Raji (cell line): ENCODE data around the gene APBB1IP.

ENCODE experiments used
- POLR2A ChIP-seq: IDR thresholded peaks from 2 replicates; pipeline ENCODE4 v1.6.1; 2011; ENCODE audit warnings: low read depth, low read length, control low read depth; ENCODE audit not compliant: insufficient read depth

The APBB1IP gene

DNA sequence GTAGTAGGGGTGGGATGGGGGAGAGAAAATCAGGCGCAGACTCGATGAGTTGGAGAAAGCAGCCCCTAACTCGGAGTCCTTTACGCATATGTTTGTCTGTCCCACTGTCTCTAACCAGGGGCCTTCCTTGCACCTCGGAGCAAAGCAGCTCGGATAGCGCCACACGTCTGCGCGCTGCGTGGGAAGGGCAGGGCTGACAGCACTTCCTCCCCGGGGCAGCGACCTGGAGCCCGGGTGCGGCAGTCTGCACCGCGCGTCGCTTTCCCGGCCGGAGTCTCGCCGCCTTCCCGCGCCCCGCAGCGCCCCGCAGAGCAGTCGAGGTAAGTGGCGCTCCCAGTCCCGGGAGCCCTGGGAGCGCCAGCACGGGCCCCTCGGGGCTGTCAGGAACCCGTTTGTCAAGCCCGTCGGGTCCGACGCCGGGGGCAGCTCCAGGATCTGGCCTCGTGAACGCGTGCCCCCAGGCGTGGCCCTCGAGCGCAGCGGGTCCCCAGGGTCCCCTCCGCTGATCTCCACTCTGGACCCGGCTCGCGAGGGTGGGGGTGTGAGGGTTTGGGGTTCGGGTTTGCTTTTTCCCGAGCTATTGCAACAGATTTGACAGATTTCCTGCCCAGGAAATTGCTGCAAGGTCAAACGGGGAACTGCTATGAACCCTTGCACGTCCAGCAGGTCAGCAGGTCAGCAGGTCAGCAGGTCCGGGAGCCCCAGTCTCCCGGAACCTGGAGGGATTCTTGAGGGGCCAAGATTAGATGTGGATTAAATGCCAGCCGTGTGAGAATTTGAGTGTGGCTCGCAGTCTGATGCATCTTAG is 597 bp downstream of the APBB1IP start:
- TF ChIP-seq POLR2A = no peak; the same call in 1 of the 2 replicates

DNA sequence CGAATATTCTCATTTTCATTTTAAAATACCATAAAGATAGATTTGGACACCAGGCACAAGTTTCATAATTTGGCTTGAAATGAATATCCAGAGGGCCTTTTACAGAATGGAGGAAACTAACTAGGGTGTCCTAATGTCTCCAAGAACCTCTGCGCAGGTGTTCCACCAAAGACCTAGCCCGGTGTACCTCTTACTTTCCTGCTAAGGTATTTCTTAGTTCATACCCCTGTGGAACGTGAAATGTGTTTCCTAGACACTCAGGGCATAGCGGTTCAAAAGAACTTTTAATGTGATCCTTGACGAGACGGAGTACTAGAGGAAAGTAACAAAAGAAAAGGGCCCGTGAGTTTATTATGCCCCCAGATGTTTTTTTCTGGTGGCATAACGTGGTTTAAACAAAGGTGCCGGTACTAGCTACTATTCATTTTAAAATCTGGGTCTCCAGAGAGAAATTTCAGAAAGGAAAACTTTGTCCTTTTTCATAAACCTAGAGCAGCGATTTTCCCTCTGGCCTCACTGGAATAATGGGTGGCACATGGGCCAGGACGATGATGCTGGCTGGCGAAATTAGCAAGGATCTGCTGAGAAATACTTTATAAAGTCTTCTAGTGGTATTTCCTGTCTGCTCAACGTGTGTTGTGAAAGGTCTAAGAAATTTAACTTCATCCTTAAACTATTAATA is 1.4 kb downstream of the APBB1IP start:
- TF ChIP-seq POLR2A = peak; percentile 26; the same call in 1 of the 2 replicates

DNA sequence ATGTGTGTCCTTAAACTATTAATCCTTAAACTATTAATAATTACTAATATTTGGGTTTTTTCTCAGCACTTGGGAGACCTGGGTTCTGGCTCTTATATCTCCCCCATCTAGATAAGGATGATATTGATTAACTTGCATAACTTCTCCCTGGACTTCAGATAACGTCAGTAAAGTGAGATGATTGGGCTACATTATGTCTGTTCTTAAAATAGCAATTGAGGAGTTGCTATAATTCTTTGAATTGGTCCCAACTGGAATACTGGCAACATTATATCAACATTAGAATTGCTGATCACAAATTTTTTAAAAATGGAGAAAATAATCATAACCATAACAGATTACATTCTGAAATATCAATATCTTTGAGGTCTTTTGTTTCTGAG is 1.9 kb downstream of the APBB1IP start:
- TF ChIP-seq POLR2A = no peak

DNA sequence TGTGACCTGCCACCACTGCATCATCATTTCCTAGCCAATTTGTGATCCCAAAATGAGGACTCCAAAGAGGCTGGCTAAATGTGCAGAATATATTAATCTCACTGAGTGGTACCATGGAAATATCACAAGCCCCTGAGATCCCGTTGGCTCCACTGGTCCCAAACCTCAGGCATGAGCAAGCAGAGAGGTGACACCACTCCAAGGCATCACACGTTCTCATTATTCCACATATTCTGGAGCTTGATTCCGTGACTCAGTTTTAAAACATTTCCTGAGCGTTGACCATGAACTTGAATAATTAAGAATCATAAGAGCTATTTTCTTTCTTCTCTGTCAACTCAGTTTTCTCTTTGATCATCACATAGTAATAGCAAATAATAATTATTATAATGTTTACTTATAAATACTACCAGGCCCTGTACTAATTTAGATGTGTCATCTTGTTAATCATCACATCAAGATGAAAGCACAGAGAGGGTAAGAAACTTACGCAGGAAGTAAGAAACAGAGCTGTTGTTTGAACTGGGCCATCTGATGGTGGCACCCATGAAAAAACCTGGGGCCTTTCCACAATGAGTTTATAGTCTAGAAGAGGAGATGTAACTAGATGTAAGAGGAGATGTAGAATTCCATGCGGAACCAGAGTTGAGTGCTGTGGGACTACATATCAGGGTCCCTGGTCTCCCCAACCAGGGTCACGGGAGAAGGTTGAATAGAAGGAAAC is 3.5 kb downstream of the APBB1IP start:
- TF ChIP-seq POLR2A = no peak

DNA sequence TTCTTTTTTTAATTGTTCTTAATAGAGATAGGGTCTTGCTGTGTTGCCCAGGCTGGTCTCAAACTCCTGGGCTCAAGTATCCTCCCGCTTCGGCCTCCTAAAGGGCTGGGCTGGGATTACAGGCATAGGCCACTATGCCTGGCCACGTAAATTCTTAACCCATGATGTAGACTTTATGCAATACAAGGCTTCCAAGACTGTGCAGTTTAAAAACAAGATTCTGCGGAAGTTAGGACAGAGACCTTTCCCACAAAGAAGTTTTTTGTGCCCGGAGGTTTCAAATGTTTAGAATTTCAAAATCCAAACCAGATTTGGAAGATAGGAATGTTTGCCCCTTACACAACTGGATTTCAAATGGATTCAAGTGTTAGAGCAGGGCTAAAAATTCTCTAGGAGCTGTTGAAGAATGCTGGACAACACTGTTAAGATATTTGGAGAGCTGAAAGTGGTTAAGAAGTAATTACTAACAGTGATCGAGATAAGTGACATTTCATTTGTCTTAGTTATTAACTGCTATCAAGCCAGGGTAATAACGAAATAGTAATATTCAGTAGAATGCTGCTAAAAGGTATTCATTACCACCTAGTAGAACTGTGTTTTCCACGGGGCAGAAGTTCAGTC is 7.4 kb downstream of the APBB1IP start:
- no peak for TF ChIP-seq POLR2A

DNA sequence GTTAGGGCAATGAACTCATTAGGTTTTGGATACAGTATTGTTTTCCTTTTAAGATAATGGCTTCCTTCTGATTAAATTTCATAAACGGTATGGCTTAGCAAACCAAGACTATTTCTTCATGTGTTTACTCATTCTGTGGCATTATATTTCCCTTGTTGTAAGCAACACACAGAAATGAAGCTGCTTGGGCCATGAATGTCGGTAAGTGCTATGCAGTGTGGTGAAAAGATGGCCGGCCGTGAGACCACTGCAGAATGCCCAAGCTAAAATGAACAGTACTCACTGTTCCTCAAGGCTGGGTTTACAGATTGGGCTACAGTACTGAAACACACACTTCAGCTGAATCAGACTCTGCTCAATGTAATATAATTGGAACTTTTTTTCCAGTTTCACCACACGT is 8.1 kb downstream of the APBB1IP start:
- no peak for TF ChIP-seq POLR2A

DNA sequence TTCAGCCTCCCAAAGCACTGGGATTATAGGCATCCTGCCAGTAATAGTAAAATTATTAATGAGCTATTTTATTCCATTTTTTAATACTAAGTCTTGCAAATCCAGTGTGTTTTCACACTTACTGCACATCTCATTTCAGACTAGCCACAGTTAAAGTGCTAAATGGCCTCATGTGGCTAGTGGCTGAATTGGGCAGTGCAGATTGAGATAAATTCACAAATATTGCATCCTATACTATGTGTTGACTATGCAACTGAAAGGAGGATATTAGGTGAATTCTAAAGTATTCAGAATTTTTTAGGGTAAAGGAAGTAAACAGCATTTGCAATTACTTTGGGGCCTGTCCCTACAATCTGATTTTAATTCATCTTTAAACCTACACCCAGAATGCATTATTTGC is 10.2 kb downstream of the APBB1IP start:
- TF ChIP-seq POLR2A = no peak

DNA sequence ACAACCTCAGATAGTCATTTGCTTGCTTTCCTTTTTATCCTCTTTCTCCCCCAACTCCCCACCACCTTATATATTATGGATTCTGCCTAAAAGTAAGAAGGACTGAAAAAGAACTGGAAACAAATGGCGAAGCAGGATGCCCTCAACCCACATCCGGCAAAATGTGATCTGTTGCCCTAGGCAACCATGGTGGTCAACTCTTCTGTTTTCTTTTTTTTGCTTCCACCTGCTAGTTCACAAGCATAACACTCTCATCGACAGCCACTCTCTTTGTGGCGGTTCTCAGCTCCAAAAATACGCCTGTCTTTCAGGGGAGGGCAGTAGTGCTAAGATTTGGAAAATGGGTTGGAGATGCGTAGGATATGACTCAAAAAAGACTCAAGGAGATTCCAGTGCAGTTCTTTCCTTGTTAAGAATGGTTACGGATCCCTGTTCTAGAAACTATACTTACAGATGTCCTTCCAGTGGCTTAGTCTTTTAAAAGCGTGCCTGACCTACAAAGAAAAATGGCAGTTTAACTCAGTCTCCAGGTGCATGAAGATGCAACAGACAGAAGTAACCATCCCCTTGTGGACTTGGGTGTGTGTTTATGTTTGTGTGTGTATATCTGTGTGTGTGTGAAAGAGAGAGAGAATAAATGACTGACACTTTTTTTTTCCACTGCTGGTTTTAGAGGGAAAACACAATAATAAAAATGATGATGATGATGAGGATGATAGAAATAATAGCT is 10.7 kb downstream of the APBB1IP start:
- 0 out of 2 replicates have a peak, but pooled peaks have one; percentile 26 for TF ChIP-seq POLR2A

DNA sequence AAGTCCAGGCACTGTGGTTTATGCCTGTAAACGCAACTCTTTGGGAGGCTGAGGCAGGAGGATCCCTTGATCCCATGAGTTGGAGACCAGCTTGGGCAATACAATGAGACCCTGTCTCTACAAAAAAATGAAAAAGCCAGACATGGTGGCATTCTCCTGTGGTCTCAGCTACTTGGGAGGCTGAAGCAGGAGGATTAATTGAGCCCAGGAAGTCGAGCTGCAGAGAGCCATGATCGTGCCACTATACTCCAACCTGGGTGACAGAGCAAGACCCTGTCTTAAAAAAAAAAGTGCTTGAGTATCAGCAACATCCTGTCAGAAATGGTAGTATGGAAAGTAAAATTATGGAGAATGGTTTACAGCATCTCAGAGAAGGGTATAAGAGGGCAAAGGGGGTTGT is 11.6 kb downstream of the APBB1IP start:
- no peak for TF ChIP-seq POLR2A

DNA sequence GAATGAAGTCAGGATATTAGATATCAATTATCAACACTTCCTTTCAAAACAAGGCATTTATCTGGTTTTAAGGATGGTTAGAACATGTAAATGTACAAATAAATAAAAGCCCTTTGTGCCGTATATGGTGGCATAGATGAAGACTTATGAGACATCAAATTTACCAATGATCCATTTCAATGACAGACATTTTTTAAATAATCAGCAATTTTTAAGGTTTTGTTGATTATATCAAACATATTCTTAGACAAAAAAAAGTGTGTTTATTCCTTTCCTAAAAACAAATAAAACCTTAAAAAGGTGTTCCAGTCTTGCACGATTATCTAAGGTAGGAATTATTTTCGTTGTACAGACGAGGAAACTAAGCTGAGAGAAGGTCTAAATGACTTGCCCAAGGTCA is 13.8 kb downstream of the APBB1IP start:
- no peak for TF ChIP-seq POLR2A

DNA sequence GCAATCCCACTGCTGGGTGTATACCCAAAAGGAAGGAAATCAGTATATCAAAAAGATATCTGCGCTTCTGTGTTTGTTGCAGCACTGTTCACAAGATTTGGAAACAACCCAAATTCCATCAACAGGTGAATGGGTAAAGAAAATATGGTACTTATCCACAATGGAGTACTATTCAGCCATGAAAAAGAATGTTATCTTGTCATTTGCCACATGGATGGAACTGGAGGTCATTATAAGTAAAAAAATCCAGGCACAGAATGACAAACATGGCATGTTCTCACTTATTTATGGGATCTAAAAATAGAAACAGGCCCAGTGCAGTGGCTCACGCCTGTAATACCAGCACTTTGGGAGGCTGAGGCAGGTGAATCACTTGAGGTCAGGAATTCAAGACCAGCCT is 15.7 kb downstream of the APBB1IP start:
- no peak for TF ChIP-seq POLR2A

DNA sequence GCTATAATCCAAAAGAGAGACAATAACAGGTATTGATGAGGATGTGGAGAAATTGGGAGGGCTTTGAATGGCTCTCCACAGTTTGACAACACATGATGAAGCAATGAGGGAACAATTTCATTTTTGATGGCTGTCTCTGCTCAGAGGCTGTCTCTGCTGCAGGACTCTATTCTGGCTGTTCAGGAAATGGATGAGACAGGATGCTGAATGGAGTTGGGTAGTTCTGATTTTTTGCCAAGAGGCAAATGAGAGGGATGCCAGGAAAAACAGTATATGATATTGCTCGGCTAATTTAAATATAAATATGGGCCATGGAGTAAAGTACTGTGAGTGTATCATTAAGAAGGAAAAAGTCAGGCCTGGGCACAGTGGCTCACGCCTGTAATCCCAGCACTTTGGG is 16.8 kb downstream of the APBB1IP start:
- TF ChIP-seq POLR2A = no peak

DNA sequence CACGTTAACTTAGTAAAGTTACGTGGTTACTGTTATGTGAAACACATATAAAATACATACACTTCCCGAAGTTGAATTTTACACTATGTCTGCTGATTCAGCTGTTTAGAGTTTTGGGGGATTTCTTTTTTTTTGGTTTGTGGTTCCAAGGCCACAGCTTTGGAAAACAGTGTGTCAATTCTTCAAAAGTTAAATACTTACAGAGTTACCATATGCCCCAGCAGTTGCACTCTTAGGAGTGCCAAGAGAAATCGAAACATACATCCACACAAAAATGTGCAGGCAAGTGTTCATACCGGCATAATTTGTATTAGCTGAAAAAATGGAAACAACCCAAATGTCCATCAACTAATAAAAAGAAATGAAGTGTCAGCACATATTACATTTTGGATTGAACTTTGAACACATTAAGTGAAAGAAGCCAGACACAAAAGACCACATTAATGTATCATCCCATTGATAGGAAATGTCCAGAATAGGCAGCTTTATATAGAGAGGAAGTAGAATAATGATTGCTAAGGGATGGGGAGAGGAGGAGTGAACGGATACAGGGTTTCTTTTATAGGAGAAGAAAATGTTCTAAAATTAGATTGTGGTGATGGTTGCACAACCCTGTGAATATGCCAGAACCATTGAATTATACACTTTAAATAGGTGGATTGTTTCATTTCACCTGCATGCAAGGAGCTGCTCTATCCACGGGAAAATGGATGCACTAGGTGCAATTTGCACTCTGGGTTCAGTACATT is 17.6 kb downstream of the APBB1IP start:
- no peak for TF ChIP-seq POLR2A

DNA sequence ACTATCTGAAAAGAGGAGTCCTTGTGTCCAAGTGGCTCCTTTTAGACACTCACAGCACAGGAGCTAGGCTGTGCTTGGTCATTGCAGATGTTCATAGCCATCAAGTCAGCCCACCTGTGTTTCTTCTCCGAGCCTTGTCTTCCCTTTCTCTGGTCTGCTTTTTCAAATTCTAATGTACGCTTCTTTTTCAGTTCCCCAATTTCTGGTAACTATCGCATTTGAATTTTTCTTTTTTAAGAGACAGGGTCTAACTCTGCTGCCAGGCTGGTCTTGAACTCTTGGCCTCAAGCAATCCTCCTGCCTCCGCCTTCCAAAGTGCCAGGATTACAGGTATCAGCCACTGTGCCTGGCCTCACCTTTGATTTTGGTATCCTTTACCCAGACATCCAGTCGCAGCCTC is 18.9 kb downstream of the APBB1IP start:
- no peak for TF ChIP-seq POLR2A
